SK-N-SH treated with all-trans-retinoic acid at 6 μM for 48 hours (cell line): ENCODE measurements around the gene KREMEN1.

Experiments
- ATAC-seq: fragments of 200-7000 bp; cut with Tn5 transposase; 3 replicates; pipeline ENCODE4 v1.9.1; 2020; ENCODE audit warnings: mild to moderate bottlenecking, moderate library complexity
- ARNTL ChIP-seq: fragments of 450-650 bp; formaldehyde crosslinking; IDR thresholded peaks from 2 replicates; pipeline ENCODE4 v1.5.0; 2020; ENCODE audit warnings: low read depth, mild to moderate bottlenecking, moderate library complexity, borderline replicate concordance
- BACH2 ChIP-seq: fragments of 250-450 bp; sonication (Bioruptor Pico); IDR thresholded peaks from 2 replicates; pipeline ENCODE4 v1.9.0; 2021; ENCODE audit warnings: mild to moderate bottlenecking, borderline replicate concordance
- CSDC2 ChIP-seq: fragments of 250-450 bp; sonication (Bioruptor Pico); IDR thresholded peaks from 2 replicates; pipeline ENCODE4 v1.5.0; 2020; ENCODE audit warnings: mild to moderate bottlenecking, moderate library complexity
- ESRRG ChIP-seq: fragments of 250-450 bp; sonication (Bioruptor Pico); IDR thresholded peaks from 2 replicates; pipeline ENCODE4 v1.6.1; 2021; ENCODE audit warnings: mild to moderate bottlenecking
- GLIS3 ChIP-seq: fragments of 250-450 bp; sonication (Bioruptor Pico); IDR thresholded peaks from 2 replicates; pipeline ENCODE4 v1.5.0; 2020; ENCODE audit warnings: mild to moderate bottlenecking, moderate library complexity
- PPARA ChIP-seq: fragments of 250-450 bp; sonication (Bioruptor Pico); IDR thresholded peaks from 2 replicates; pipeline ENCODE4 v1.5.0; 2020; ENCODE audit warnings: mild to moderate bottlenecking, borderline replicate concordance
- RARB ChIP-seq: fragments of 250-450 bp; sonication (Bioruptor Pico); IDR thresholded peaks from 2 replicates; pipeline ENCODE4 v1.8.0; 2021; ENCODE audit warnings: mild to moderate bottlenecking, moderate library complexity
- SNAI2 ChIP-seq: fragments of 250-450 bp; sonication (Bioruptor Pico); IDR thresholded peaks from 2 replicates; pipeline ENCODE4 v1.5.0; 2020; ENCODE audit warnings: mild to moderate bottlenecking, moderate library complexity
- TCF4 ChIP-seq: fragments of 250-450 bp; sonication (Bioruptor Pico); IDR thresholded peaks from 2 replicates; pipeline ENCODE4 v1.8.0; 2021; ENCODE audit warnings: mild to moderate bottlenecking, moderate library complexity, borderline replicate concordance
- TOX ChIP-seq: fragments of 250-450 bp; sonication (Bioruptor Pico); IDR thresholded peaks from 2 replicates; pipeline ENCODE4 v1.8.0; 2021; ENCODE audit warnings: mild to moderate bottlenecking, moderate library complexity, borderline replicate concordance
- ZNF565 ChIP-seq: fragments of 450-650 bp; formaldehyde crosslinking; conservative IDR thresholded peaks from 2 replicates; pipeline ENCODE4 v1.5.0; 2020; ENCODE audit warnings: low read depth, mild to moderate bottlenecking, moderate library complexity
- TF ChIP-seq, protein P1 (sequence below): fragments of 250-450 bp; sonication (Bioruptor Pico); IDR thresholded peaks from 2 replicates; pipeline ENCODE4 v1.5.0; 2020; ENCODE audit warnings: mild to moderate bottlenecking, moderate library complexity
- TF ChIP-seq, protein P2 (sequence below): fragments of 250-450 bp; sonication (Bioruptor Pico); IDR thresholded peaks from 2 replicates; pipeline ENCODE4 v1.5.1; 2021; ENCODE audit warnings: mild to moderate bottlenecking, moderate library complexity
- TF ChIP-seq, protein P3 (sequence below): fragments of 250-450 bp; sonication (Bioruptor Pico); IDR thresholded peaks from 2 replicates; pipeline ENCODE4 v1.8.0; 2021; ENCODE audit warnings: low read depth, mild to moderate bottlenecking, moderate library complexity, borderline replicate concordance

KREMEN1 gene

DNA sequence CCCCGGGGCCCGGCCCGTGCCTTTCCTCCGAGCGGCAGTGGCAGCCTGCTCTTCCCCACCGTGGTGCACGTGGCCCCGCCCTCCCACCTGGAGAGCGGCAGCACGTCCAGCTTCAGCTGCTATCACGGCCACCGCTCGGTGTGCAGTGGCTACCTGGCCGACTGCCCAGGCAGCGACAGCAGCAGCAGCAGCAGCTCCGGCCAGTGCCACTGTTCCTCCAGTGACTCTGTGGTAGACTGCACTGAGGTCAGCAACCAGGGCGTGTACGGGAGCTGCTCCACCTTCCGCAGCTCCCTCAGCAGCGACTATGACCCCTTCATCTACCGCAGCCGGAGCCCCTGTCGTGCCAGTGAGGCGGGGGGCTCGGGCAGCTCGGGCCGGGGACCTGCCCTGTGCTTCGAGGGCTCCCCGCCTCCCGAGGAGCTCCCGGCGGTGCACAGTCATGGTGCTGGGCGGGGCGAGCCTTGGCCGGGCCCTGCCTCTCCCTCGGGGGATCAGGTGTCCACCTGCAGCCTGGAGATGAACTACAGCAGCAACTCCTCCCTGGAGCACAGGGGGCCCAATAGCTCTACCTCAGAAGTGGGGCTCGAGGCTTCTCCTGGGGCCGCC lies 23.1 kb upstream of the KREMEN1 start:
- no peak for ATAC-seq
- TF ChIP-seq ESRRG (CRISPR knock-in tag) (no peak), TOX (no peak)
- TF ChIP-seq, all 23 proteins: peak for 0

DNA sequence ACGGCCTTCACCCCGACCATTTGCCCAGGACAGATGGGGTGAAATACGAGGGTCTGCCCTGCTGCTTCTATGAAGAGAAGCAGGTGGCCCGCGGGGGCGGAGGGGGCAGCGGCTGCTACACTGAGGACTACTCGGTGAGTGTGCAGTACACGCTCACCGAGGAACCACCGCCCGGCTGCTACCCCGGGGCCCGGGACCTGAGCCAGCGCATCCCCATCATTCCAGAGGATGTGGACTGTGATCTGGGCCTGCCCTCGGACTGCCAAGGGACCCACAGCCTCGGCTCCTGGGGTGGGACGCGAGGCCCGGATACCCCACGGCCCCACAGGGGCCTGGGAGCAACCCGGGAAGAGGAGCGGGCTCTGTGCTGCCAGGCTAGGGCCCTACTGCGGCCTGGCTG lies 22.4 kb upstream of the KREMEN1 start:
- no peak for ATAC-seq
- TF ChIP-seq, protein P1, sequence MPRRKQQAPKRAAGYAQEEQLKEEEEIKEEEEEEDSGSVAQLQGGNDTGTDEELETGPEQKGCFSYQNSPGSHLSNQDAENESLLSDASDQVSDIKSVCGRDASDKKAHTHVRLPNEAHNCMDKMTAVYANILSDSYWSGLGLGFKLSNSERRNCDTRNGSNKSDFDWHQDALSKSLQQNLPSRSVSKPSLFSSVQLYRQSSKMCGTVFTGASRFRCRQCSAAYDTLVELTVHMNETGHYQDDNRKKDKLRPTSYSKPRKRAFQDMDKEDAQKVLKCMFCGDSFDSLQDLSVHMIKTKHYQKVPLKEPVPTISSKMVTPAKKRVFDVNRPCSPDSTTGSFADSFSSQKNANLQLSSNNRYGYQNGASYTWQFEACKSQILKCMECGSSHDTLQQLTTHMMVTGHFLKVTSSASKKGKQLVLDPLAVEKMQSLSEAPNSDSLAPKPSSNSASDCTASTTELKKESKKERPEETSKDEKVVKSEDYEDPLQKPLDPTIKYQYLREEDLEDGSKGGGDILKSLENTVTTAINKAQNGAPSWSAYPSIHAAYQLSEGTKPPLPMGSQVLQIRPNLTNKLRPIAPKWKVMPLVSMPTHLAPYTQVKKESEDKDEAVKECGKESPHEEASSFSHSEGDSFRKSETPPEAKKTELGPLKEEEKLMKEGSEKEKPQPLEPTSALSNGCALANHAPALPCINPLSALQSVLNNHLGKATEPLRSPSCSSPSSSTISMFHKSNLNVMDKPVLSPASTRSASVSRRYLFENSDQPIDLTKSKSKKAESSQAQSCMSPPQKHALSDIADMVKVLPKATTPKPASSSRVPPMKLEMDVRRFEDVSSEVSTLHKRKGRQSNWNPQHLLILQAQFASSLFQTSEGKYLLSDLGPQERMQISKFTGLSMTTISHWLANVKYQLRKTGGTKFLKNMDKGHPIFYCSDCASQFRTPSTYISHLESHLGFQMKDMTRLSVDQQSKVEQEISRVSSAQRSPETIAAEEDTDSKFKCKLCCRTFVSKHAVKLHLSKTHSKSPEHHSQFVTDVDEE (CRISPR knock-in tag), result no peak
- TF ChIP-seq TCF4 (CRISPR knock-in tag) (no peak), CSDC2 (CRISPR knock-in tag) (no peak), ARNTL (CRISPR knock-in tag) (no peak)
- TF ChIP-seq, protein P2, sequence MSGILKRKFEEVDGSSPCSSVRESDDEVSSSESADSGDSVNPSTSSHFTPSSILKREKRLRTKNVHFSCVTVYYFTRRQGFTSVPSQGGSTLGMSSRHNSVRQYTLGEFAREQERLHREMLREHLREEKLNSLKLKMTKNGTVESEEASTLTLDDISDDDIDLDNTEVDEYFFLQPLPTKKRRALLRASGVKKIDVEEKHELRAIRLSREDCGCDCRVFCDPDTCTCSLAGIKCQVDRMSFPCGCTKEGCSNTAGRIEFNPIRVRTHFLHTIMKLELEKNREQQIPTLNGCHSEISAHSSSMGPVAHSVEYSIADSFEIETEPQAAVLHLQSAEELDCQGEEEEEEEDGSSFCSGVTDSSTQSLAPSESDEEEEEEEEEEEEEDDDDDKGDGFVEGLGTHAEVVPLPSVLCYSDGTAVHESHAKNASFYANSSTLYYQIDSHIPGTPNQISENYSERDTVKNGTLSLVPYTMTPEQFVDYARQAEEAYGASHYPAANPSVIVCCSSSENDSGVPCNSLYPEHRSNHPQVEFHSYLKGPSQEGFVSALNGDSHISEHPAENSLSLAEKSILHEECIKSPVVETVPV (CRISPR knock-in tag), result no peak
- TF ChIP-seq, all 23 proteins: peak for 0

DNA sequence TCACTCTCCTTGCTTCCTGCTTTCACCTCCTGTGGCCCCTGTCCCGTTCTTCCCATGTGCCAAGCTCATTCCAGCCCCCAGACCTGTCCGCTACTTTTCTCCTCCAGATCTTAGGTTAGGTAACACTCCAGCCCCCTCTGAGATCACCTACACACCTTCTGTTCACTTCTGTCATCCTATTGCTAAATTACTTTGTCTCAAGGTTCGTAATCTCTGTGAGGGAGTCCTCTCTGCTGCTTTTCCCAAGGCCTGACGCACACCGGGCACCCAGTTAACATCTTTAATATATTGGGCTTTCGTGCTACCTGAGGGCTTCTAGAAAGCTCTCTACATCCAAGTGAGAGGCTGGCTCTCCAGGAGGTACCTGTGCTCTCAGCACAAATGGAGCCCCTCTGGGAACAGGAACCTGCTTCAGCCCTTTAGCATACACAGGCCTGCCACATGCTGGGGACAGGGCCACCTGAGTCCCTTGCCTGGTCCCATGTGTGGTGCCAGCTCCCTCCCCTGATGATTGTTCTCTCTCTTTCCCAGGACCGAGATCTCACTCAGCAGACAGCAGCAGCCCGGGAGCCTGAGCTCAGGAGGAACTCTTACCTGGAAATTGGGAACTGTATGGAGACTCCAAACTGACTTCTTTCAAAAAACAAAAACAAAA lies 19.7 kb upstream of the KREMEN1 start:
- no peak for TF ChIP-seq RARB
- TF ChIP-seq, protein P3, sequence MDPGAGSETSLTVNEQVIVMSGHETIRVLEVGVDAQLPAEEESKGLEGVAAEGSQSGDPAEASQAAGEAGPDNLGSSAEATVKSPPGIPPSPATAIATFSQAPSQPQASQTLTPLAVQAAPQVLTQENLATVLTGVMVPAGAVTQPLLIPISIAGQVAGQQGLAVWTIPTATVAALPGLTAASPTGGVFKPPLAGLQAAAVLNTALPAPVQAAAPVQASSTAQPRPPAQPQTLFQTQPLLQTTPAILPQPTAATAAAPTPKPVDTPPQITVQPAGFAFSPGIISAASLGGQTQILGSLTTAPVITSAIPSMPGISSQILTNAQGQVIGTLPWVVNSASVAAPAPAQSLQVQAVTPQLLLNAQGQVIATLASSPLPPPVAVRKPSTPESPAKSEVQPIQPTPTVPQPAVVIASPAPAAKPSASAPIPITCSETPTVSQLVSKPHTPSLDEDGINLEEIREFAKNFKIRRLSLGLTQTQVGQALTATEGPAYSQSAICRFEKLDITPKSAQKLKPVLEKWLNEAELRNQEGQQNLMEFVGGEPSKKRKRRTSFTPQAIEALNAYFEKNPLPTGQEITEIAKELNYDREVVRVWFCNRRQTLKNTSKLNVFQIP (CRISPR knock-in tag), result no peak
- TF ChIP-seq, protein P2 (CRISPR knock-in tag), result no peak
- TF ChIP-seq BACH2, result no peak
- no peak for TF ChIP-seq GLIS3 (CRISPR knock-in tag)
- no peak for TF ChIP-seq PPARA (CRISPR knock-in tag)
- TF ChIP-seq TCF4 (CRISPR knock-in tag), result no peak
- TF ChIP-seq ZNF565 (CRISPR knock-in tag), result no peak
- ATAC-seq, result no peak

DNA sequence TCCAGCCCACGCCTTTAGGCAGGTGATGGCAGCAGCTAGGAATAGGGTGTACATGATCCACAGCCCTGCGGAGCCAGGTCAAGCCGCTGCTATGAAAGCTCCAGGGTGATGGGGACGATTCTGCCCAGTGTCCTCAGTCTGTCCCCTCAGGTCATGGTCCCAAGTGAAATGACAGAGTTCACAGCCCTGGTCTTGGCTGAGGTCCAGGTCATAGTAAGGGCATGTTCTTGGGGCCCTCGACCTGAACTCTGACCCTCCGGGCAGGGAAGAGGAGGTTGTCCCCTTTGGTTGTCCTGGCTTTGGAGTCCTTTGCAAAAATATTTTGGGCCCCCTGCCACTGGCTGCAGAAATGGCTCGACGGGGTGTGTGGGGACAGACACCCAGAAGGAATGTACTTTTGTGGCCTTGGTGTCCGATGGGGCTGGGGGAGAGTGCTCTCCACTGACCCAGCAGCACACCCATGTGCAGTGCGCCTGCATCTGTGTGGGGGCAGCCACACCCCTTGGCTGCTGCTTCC lies 18.5 kb upstream of the KREMEN1 start:
- TF ChIP-seq ARNTL (CRISPR knock-in tag) (no peak), SNAI2 (CRISPR knock-in tag) (no peak)
- TF ChIP-seq, protein P1 (CRISPR knock-in tag), result no peak
- ATAC-seq, result no peak
